Neural cell (in vitro differentiated cells): ENCODE data around the gene LYSMD4. TPM values are rescaled to one million over a fixed set of nuclear protein-coding genes. Genes with fewer than 3 reads are reported as not detected.

Experiments
- H2AFZ ChIP-seq: fragments of 200-600, 300-800 bp; sonication (generic), shearing (Covaris generic); 2 replicates; pipeline ENCODE4 v1.6.0; 2014; ENCODE audit warnings: low read depth, mild to moderate bottlenecking, antibody characterized with exemption, low read length, moderate library complexity
- H3F3A ChIP-seq: fragments of 200-600 bp; shearing (Covaris generic); 2 replicates; pipeline ENCODE4 v1.6.1; 2016; ENCODE audit warnings: mild to moderate bottlenecking, moderate library complexity, mixed read lengths, antibody characterized with exemption, low read length; ENCODE audit not compliant: insufficient read depth, poor library complexity, severe bottlenecking
- H3K27ac ChIP-seq: fragments of 200-600, 300-800 bp; sonication (generic), shearing (Covaris generic); 2 replicates; pipeline ENCODE4 v1.5.1; 2014; ENCODE audit warnings: mild to moderate bottlenecking, low read length, moderate library complexity
- H3K27me3 ChIP-seq: fragments of 300-800, 200-600 bp; sonication (generic), shearing (Covaris generic); 2 replicates; pipeline ENCODE4 v1.6.0; 2014; ENCODE audit warnings: mild to moderate bottlenecking, low read depth, low read length, moderate library complexity; ENCODE audit not compliant: insufficient read depth
- H3K36me3 ChIP-seq: fragments of 300-800, 200-600 bp; sonication (generic), shearing (Covaris generic); 2 replicates; pipeline ENCODE4 v1.5.1; 2014; ENCODE audit warnings: mild to moderate bottlenecking, antibody characterized with exemption, low read length, moderate library complexity; ENCODE audit not compliant: insufficient read depth
- H3K4me2 ChIP-seq: fragments of 300-800, 200-600 bp; sonication (generic), shearing (Covaris generic); 2 replicates; pipeline ENCODE4 v1.6.0; 2014; ENCODE audit warnings: mild to moderate bottlenecking, low read length
- H3K4me3 ChIP-seq: fragments of 300-800, 200-600 bp; sonication (generic), shearing (Covaris generic); 2 replicates; pipeline ENCODE4 v1.5.1; 2014; ENCODE audit warnings: mild to moderate bottlenecking, low read length, moderate library complexity
- H3K79me2 ChIP-seq: fragments of 200-600 bp; shearing (Covaris generic); replicated peaks from 2 replicates; pipeline ENCODE4 v1.6.0; 2014; ENCODE audit warnings: mild to moderate bottlenecking, low read length, moderate library complexity; ENCODE audit not compliant: insufficient read depth
- H3K9ac ChIP-seq: fragments of 300-800, 200-600 bp; sonication (generic), shearing (Covaris generic); 2 replicates; pipeline ENCODE4 v1.6.1; 2016; ENCODE audit warnings: mild to moderate bottlenecking, low read length, mixed read lengths
- H3K9me2 ChIP-seq: fragments of 200-600 bp; shearing (Covaris generic); 2 replicates; pipeline ENCODE4 v1.6.1; 2016; ENCODE audit warnings: mild to moderate bottlenecking, low read length, mixed read lengths; ENCODE audit not compliant: insufficient read depth
- H3K9me3 ChIP-seq: fragments of 200-600, 300-800 bp; sonication (generic), shearing (Covaris generic); 2 replicates; pipeline ENCODE4 v1.6.1; 2016; ENCODE audit warnings: mild to moderate bottlenecking, mixed run types, low read length, moderate library complexity, mixed read lengths
- H4K20me1 ChIP-seq: fragments of 200-600 bp; shearing (Covaris generic); 2 replicates; pipeline ENCODE4 v1.6.1; 2016; ENCODE audit warnings: mild to moderate bottlenecking, mixed run types; ENCODE audit not compliant: insufficient read depth
- EP300 ChIP-seq: fragments of 450-650 bp; conservative IDR thresholded peaks from 2 replicates; pipeline ENCODE4 v1.6.1; 2014; ENCODE audit warnings: antibody characterized with exemption, mild to moderate bottlenecking, moderate library complexity; ENCODE audit not compliant: poor library complexity, severe bottlenecking
- EZH2 ChIP-seq: fragments of 200-600, 300-800 bp; shearing (Covaris generic), sonication (generic); IDR thresholded peaks from 2 replicates; pipeline ENCODE4 v1.6.1; 2014; ENCODE audit warnings: antibody characterized with exemption, low read length, borderline replicate concordance, mild to moderate bottlenecking; ENCODE audit not compliant: insufficient read depth, poor library complexity, severe bottlenecking
- MXI1 ChIP-seq: fragments of 450-650 bp; conservative IDR thresholded peaks from 2 replicates; pipeline ENCODE4 v1.6.1; 2014; ENCODE audit warnings: antibody characterized with exemption, mild to moderate bottlenecking; ENCODE audit not compliant: poor library complexity, severe bottlenecking
- POLR2AphosphoS5 ChIP-seq: IDR thresholded peaks from 2 replicates; pipeline ENCODE4 v1.6.1; 2012
- RAD21 ChIP-seq: fragments of 450-650 bp; conservative IDR thresholded peaks from 2 replicates; pipeline ENCODE4 v1.6.1; 2014; ENCODE audit warnings: antibody characterized with exemption, mild to moderate bottlenecking, moderate library complexity
- SMC3 ChIP-seq: fragments of 450-650 bp; conservative IDR thresholded peaks from 2 replicates; pipeline ENCODE4 v1.6.1; 2014; ENCODE audit warnings: antibody characterized with exemption, mild to moderate bottlenecking, moderate library complexity; ENCODE audit not compliant: poor library complexity
- TAF1 ChIP-seq: IDR thresholded peaks from 2 replicates; pipeline ENCODE4 v1.6.1; 2012; ENCODE audit warnings: low read depth
- polyA plus RNA-seq: library from polyadenylated mRNA; depleted of rRNA; stranded (reverse); fragments of >200 nt; gene quantifications from 2 replicates; pipeline ENCODE4 v1.2.3, GENCODE V29; 2014
- TF ChIP-seq, protein P1 (sequence below): fragments of 450-650 bp; IDR thresholded peaks from 2 replicates; pipeline ENCODE4 v1.5.1; 2014; ENCODE audit warnings: antibody characterized with exemption, mild to moderate bottlenecking, moderate library complexity; ENCODE audit not compliant: poor library complexity, severe bottlenecking
- TF ChIP-seq, protein P2 (sequence below): IDR thresholded peaks from 2 replicates; pipeline ENCODE4 v1.6.1; 2012; ENCODE audit warnings: borderline replicate concordance

The LYSMD4 gene
- polyA plus RNA-seq, 1 donor from 2014 or later: 57.5 TPM

DNA sequence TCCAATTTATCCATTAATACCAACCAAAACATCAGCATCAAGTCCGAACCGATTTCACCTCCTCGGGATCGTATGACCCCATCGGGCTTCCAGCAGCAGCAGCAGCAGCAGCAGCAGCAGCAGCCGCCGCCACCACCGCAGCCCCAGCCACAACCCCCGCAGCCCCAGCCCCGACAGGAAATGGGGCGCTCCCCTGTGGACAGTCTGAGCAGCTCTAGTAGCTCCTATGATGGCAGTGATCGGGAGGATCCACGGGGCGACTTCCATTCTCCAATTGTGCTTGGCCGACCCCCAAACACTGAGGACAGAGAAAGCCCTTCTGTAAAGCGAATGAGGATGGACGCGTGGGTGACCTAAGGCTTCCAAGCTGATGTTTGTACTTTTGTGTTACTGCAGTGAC lies 20.8 kb downstream of the LYSMD4 start:
- Histone ChIP-seq H3F3A (no peaks in the 10 kb centered on the region), H3K9me2 (no peaks in the 10 kb centered on the region), H2AFZ (no peak overlapping the region), H3K36me3 (no peaks in the 10 kb centered on the region), H3K9me3 (no peaks in the 10 kb centered on the region), H3K27ac (no peak overlapping the region), H3K4me2 (no peak overlapping the region), H3K27me3 (no peaks in the 10 kb centered on the region), H3K9ac (no peak overlapping the region), H3K79me2 (no peaks in the 10 kb centered on the region), H3K4me3 (no peak overlapping the region), H4K20me1 (no peaks in the 10 kb centered on the region)
- TF ChIP-seq POLR2AphosphoS5: no peak
- no peak for TF ChIP-seq EZH2
- TF ChIP-seq SMC3: no peak
- no peak for TF ChIP-seq EP300
- no peak for TF ChIP-seq RAD21
- TF ChIP-seq, protein P1, sequence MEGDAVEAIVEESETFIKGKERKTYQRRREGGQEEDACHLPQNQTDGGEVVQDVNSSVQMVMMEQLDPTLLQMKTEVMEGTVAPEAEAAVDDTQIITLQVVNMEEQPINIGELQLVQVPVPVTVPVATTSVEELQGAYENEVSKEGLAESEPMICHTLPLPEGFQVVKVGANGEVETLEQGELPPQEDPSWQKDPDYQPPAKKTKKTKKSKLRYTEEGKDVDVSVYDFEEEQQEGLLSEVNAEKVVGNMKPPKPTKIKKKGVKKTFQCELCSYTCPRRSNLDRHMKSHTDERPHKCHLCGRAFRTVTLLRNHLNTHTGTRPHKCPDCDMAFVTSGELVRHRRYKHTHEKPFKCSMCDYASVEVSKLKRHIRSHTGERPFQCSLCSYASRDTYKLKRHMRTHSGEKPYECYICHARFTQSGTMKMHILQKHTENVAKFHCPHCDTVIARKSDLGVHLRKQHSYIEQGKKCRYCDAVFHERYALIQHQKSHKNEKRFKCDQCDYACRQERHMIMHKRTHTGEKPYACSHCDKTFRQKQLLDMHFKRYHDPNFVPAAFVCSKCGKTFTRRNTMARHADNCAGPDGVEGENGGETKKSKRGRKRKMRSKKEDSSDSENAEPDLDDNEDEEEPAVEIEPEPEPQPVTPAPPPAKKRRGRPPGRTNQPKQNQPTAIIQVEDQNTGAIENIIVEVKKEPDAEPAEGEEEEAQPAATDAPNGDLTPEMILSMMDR: no peak
- TF ChIP-seq MXI1: no peak
- no peak for TF ChIP-seq TAF1
- TF ChIP-seq, protein P2, sequence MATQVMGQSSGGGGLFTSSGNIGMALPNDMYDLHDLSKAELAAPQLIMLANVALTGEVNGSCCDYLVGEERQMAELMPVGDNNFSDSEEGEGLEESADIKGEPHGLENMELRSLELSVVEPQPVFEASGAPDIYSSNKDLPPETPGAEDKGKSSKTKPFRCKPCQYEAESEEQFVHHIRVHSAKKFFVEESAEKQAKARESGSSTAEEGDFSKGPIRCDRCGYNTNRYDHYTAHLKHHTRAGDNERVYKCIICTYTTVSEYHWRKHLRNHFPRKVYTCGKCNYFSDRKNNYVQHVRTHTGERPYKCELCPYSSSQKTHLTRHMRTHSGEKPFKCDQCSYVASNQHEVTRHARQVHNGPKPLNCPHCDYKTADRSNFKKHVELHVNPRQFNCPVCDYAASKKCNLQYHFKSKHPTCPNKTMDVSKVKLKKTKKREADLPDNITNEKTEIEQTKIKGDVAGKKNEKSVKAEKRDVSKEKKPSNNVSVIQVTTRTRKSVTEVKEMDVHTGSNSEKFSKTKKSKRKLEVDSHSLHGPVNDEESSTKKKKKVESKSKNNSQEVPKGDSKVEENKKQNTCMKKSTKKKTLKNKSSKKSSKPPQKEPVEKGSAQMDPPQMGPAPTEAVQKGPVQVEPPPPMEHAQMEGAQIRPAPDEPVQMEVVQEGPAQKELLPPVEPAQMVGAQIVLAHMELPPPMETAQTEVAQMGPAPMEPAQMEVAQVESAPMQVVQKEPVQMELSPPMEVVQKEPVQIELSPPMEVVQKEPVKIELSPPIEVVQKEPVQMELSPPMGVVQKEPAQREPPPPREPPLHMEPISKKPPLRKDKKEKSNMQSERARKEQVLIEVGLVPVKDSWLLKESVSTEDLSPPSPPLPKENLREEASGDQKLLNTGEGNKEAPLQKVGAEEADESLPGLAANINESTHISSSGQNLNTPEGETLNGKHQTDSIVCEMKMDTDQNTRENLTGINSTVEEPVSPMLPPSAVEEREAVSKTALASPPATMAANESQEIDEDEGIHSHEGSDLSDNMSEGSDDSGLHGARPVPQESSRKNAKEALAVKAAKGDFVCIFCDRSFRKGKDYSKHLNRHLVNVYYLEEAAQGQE: no peak

DNA sequence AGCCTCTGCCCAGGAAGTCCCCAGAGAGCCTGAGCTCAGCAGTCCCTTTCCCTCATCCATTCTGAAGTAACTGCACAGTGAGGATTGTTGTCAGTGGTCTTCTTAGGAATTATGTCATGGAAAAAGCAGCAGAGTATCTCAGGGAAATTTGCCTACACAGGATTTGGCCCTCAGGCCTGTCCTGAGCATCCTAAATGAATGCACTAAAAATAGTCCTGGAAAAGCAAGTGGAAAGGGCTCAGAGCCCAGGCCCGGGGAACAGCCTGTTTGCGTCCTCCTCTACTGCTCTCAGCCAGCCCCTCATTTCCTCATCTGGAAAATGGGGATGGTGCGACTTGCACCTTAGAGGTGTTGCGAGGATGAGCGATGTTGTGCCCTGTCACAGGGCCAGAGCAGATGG lies 21.6 kb downstream of the LYSMD4 start:
- H3K4me2 ChIP-seq: no peak overlapping the region
- H3K9me2 ChIP-seq: no peaks in the 10 kb centered on the region
- H3F3A ChIP-seq: no peaks in the 10 kb centered on the region
- H4K20me1 ChIP-seq: no peaks in the 10 kb centered on the region
- H3K27ac ChIP-seq: no peak overlapping the region
- H3K4me3 ChIP-seq: no peak overlapping the region
- H3K9ac ChIP-seq: no peak overlapping the region
- H3K27me3 ChIP-seq: no peaks in the 10 kb centered on the region
- no peaks in the 10 kb centered on the region for H3K9me3 ChIP-seq
- TF ChIP-seq RAD21 (no peak), MXI1 (no peak), POLR2AphosphoS5 (no peak), EZH2 (no peak), EP300 (no peak)
- TF ChIP-seq, protein P2: no peak
- TF ChIP-seq, protein P1: no peak
- H3K36me3 ChIP-seq: no peaks in the 10 kb centered on the region
- H3K79me2 ChIP-seq: no peaks in the 10 kb centered on the region
- no peak overlapping the region for H2AFZ ChIP-seq
